SIG-M5 (cell line): ENCODE data around the gene CD248.
"Not testable (repeated sequence)": the region's sequence is repeated elsewhere in the genome, so short reads cannot be mapped to it uniquely, and the experiment has no call there.

Experiments
- DNase-seq: peaks from one replicate; lab custom pipeline; 2025; lab: John Stamatoyannopoulos, UW

Gene CD248, protein sequence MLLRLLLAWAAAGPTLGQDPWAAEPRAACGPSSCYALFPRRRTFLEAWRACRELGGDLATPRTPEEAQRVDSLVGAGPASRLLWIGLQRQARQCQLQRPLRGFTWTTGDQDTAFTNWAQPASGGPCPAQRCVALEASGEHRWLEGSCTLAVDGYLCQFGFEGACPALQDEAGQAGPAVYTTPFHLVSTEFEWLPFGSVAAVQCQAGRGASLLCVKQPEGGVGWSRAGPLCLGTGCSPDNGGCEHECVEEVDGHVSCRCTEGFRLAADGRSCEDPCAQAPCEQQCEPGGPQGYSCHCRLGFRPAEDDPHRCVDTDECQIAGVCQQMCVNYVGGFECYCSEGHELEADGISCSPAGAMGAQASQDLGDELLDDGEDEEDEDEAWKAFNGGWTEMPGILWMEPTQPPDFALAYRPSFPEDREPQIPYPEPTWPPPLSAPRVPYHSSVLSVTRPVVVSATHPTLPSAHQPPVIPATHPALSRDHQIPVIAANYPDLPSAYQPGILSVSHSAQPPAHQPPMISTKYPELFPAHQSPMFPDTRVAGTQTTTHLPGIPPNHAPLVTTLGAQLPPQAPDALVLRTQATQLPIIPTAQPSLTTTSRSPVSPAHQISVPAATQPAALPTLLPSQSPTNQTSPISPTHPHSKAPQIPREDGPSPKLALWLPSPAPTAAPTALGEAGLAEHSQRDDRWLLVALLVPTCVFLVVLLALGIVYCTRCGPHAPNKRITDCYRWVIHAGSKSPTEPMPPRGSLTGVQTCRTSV

DNA sequence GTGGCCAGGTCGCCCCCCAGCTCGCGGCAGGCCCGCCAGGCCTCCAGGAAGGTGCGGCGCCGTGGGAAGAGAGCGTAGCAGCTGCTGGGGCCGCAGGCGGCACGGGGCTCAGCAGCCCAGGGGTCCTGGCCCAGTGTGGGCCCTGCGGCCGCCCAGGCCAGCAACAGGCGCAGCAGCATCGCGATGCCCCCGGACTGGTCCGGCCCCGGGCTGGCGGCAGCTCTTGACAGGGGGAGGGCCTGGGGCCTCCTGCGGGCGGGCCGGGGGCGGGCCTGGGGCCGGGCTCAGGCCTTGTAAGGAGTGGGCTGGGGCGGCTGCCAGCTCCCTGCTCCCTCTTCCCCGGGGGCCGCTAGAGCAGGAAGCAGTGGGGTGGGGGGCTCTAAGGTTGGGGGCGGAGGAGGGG is at the start of gene CD248:
TSS of gene CD248 (minus strand) at position 196 of the 403 bp plus-strand sequence. CDS start at position 179, 17 bp downstream.
- DNase-seq = no peak

DNA sequence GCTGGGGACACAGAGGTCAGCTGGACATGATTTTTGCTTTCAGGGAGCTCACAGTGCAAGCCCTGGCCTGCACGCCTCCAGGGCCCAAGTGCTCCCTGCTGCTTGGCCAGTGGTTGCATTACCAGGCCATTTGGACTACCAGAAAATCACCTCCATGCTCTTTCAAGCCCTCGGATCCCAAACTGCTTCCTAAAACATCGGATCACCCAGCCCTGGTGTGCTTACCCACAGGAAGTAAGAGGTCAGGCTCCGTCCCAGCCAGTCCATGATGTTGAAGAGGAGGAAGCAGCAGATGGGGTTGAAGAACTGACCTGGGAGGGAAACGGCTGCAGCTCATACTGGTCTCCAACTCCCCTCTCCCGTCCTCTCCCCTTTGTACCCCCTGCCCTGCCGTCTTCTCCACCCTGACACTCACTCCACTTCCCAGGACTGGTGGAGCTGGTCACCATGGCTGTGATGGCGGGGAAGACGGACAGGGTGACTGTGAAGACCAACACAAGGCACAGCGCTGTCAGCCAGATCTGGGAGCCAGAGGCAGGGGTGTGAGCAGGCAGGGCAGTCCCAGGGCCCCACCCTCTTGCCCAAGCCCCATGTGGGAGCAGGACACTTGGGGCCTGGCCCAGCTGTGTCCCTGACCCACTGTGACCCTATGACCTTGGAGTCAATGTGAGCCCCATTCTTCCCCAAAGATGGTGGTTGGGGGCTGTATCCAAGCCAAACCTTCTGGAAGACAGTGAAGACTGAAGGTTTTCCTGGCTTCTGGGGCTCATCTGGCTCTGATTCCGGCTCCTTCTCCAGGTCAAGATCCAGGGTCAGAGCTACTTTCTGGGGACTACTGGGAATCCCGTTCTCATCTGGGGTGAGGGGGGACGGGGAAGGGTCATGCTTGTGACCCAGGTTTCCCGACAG is 49.1 kb upstream of the CD248 start:
- no peak for DNase-seq

DNA sequence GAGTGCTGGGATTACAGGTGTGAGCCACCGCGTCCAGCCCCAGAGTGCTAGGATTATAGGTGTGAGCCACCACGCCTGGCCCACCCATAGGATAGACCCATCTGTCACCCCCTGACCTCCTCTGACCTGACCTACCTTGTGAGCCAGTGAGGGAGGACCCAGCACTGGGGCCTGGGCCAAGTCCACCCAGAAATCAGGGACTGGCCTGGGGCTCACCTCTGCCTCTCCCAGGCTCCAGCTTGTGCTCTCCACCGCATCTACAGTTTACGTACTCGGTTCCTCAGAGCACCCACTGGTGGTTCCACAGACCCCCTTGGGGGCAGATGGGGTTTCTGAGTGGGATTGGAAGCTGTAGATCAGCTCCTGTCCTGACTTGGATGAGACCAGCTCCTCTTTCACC is 48.3 kb upstream of the CD248 start:
- no peak for DNase-seq

DNA sequence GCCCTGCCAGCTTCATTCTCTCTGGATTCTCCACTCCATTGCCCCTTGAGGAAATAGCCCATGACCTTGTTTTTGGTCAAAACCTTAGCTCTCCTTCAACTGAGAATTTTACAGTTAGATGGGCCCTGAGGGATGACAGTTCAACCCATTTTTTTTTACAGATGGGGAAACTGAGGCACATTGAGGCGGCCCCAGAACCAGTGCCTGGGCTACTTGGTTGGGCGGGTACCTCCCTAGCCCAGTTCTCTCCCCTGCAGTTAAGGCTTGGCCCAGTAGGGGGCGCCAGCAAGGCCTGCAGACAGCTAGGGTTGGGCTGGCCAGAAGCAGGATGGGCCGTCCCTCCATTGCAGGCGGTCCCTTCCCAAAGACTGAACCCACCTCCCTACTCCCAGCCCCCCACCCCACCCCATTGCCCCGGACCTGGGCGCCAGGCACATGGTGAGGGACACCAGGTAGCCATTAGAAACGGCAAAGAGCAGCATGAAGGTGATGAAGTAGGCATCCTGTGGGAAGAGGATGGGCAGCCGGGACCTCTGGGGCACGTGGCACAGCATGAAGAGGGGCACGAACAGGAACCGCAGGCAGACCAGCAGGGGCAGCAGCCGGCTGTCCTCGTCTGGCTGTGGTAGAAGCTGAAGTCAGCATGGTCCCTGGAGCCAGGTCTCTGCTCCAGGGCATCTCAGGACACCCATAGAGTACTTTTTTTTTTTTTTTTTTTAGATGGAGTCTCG is 47.1 kb upstream of the CD248 start:
- no peak for DNase-seq

DNA sequence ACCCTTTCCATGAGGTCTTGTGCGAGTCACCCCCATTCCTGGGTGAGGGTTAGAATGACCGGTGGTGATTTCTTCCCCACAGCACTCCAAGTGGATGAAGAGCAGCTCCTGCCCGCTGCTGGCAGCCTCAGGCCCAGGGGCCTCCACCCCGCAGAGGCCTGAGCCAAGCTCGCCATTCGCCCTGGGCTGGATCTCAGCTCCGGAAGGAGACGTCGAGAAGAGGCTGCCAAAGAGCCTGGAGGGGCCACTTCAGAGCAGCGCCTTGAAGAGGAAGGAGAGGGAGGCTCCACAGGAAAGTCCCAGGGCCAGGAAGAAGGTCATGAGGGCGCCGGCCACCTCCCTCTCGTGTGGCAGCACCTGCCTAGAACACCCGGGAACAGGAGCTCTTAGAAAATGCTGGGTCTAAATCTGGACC is 46.4 kb upstream of the CD248 start:
- no peak for DNase-seq

DNA sequence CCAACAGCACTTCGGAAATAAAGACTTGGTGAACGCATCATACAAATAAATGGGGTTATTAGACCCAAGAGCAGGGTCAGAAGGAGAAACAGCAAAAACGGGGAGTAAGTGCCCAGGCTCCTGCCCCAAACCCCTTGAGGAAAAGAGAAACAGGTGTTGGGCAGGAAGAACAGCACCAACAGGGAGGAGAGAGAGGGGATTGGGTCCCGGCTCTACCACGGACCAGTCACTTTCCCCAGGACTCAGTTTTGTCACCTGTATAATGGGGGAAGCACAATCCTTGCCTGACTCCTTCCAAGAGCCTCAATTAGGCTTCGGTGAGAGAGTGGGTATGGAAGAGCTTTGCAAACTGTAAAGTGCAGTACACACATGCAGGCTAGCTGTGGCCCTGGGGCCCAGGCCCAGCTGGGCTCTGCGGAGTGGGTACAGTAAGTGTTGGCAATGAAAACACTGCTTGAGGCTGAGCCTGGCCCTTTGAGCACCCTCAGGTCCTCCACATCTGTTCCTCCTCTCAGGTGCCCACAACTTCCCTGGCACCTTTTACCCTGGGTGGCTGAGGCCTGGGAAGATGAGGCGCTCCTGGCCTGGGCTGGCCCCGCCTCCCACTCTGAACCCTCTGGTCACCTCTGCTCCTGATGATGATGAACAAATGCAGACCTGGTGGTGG is 45.8 kb upstream of the CD248 start:
- no peak for DNase-seq

DNA sequence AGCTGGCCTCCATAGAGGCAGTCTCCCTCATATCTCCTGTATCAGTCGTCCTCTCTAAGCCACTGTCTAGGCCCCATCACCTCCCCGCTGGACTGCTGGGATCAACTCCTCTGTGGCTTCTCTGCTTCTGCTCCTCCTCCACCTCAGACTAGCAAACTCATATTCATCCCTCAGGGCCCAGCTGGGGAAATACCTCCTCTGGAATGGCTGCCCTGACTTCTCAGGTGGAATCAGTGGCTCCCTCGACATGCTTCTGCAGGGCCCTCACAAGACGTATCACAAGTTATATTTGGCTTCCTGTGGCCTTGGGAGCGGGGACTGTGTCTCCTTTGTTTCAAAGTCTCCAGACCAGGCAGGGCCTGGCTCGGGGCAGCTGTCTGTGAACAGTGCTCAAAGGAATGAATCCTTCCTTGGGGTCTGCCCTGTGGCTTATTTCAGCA is 44.7 kb upstream of the CD248 start:
- DNase-seq = no peak

DNA sequence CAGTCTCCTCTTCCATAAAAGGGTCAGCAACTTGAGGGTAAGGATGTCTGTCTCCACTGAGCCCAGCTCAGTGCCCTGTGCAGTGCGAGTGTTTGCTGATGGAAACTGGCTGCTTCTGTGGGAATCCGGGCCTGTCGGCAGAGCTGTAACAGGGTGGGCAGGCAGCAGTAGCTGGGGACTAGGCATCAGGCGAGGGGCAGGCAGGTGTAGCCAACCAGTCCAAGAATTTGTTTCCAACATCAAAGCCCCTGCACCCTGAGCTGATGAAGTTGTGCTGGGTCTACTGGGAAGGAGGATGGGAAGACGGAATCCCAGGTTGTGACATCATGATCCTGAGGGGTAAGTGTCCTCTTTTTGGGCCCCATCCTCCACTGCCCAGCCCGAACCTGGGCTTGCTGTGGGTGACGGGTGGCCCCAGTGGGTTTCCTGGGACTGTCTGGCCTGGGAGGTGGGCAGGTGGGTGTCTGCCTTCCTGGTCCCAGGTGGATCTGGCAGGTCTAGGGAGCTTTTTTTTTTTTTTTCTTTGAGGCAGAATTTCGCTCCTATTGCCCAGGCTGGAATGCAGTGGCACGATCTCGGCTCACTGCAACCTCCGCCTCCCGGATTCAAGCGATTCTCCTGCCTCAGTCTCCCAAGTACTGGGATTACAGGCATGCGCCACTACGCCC is 43.7 kb upstream of the CD248 start:
- no peak for DNase-seq

DNA sequence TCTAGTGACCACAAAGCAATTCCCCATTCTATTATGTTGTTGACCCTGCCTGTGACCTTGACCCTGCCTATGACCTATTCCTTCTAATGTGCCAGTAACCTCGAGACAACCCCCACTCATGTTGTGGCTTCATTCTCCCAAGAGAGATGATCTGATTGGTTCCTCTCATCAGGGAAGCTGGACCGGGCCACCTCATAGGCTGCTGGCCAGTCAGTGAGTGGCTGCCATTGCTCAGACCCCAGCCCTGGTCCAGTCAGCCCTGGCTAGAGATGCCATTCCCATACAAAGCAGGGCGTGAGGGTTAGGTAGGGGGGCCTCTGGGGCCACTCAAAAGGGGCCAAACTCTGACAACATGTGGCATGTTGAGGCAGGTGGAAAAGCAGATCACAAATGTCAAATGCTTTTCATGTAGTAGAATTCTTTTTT is 42.8 kb upstream of the CD248 start:
- no peak for DNase-seq

DNA sequence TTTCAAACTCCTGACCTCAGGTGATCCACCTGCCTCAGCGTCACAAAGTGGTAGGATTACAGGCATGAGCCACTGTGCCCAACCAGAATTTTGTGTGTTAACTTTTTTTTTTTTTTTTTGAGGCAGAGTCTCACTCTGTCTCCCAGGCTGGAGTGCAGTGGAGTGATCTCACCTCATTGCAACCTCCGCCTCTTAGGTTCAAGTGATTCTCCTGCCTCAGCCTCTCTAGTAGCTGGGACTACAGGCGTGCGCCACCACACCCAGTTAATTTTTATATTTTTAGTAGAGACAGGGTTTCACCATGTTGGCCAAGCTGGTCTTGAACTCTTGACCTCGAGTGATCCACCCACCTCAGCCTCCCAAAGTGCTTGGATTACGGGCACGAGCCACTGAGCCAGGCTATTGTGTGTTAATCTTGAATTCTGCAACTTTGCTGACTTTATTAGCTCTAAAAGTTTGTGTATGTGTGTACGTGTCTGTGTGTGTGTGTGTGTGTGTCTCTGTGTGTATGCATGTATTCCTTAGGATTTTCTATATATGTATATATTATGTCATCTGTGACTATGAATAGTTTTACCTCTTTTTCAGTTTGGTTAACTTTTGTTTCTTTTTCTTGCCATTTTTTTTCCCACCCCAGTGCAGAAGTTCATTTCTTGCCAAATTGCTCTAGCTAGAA is 33.9 kb upstream of the CD248 start:
- not testable (repeated sequence) for DNase-seq

DNA sequence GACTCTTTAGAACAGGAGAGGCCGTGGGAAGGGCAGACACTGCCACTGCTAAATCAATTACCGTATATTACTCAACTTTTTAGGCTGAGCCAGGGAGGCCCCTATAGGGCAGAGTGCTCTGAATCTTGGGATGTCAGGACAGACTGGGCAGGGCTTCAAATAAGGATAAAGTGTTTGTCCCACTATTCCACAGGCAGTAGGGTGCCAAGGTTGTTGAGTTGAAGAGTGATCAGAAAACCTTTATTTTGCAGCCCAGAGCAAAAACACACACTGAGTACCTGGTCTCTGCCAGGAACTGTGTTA is 32.2 kb upstream of the CD248 start:
- no peak for DNase-seq

DNA sequence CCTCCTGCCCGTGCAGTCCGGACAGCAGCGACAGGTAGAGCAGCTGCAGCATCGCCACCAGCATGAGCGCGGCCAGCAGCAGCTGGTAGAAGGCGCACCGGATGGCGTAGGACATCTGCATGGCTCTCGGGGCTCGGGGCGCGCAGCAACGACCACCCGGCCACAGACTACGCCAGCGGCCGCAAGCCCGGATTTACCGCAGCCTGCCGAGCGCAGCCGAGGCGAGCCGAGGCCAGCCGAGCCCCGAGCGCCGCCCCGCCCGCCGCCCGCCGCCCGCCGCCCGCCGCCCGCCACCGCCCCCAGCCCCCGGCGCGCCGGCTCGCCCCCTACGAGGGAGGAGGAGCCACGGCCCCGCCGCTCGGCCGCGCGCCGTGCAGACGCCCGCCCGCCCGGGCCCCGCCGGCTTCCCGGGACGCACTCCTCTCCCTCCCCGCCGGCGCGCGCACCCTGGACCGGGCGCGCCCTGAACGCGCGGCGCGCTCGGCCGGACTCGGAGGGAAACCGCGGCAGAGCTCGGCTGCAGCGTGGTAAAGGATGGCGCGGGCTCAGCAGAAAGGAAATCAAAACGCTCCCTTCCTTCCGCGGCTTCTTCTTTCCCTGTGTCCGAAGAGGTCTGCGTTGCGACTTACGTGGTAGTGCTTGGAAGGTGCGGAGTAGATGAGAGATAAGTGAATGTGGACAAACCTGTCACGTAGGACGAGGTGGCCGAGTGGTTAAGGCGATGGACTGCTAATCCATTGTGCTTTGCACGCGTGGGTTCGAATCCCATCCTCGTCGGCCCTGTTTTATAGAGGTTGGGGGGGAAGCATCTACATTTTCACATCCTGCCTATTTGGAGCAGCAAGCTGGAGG is 30.8 kb upstream of the CD248 start, which contains the start of gene B4GAT1:
TSS of gene B4GAT1 (minus strand) at position 205 of the 852 bp plus-strand sequence. CDS start at position 121, 84 bp downstream.
- no peak for DNase-seq

DNA sequence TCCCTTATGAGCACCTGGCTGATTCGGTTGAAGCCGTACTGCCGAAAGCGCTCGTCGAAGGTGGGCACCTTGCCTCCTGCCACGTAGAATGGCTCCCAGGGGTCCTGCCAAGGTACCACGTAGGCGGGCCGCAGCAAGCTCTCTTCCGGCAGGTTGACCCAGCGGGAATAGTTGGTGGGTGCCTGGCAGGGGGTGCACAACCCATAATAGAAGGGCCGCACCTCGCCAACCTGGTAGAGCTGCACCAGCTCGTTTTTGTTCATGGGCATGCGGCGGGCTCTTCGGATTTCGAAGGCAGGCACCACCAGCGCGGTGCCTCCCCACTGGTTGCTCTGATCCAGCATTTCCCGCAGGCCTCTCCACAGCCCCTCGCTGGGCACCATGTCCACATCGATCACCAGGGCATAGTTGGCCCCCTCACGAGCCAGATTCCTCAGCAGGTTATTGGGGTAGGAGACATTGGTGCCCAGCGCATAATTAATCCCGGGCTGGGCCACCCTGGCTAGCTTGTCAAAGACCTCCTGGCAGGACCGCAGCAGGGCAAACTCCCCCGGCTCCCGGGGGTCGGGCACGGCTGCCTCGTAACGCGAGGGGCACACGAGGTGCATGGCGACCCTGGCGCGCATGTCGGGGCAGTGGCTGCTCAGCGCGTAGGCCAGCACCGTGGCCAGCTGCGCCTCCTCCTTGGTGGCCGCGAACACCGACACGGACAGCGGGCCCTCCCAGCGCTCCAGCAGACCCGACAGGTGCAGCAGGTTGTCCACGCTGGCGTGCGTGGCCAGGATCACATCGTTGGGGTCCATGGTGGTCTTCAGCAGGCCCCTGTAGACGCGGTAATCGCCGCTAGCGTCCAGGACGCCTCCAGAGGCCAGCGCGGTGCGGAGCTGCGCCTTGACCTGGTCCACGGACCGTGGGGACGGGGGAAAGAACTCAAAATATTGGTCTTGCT is 29.9 kb upstream of the CD248 start:
- no peak for DNase-seq

DNA sequence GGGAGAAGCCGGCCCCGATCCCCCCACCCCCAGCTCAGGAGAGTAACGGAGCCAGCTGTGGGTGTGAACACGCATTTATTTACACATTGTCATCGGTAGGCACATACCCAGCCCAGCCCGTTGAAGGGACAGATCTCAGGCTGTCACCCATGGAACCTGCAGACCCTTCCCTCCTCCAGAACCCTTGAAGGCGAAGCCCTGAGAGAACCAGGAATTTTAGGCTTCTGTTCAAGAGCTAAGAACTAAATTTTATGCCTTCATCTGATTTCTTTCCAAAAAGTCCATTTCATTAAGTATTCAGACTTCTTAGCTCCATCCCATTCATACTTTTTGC is 28.4 kb upstream of the CD248 start:
- DNase-seq = no peak

DNA sequence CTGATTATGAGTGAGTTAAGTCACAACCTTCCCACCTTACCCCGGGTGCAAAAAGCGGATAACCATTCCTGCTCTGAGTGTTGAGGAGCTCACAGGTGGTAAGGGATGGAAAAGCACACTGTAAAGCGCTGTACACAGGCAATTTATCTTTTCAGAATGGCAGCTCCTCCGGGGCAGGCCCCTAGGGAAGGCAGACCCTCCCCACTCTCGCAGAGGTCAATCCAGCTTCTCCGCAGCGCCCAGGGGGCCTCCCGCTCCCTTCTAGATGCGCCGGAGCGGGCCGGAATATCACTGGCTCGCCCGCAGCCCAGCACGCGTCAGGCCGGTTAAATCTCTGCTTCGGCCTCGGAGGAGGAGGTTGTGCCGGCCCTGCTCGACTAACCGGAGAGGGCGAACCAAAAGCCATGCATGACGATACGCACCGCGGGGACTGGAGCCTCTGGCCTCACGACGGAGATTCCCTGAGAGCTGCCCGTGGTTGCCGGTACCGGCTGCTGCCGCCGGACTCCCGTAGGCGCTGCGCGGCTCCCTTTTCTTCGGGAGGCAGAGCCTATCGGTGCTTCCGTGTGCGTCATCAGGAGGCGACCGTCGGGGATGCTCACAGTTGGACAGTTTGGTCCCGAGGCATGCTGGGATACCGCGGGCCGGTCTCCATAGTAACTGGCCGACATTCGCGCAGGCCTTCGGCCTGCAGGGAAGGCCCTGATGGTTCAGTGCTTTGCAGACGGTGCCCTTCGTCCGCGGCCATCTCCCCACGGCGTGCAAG is 27.9 kb upstream of the CD248 start, which contains the start of gene BRMS1:
TSS of gene BRMS1 (minus strand) at position 555 of the 766 bp plus-strand sequence. CDS start 2,870 bp downstream, outside the sequence.
- peak; percentile 20 for DNase-seq

DNA sequence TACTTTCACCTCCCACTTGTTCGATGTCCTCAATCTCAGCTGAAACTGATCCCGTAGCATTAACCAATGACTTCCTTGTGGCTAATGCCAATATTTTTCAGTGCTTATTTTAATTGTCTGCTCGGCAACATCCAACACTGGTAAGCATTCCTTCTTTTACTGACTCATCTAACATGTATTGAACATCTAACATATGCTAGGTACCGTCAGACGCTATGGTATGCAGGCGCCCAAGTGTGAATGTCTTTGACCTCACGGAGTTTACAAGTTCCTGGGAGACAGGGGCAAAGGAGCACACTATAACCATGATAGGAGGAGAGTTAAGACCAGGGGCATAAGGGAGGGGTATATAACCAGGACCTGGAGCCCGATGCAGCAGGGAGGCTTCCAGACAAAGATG is 26.3 kb upstream of the CD248 start:
- no peak for DNase-seq
